Activated T-cell treated with anti-CD3 and anti-CD28 coated beads, Interleukin-2, amount 50 U/mL, for 72 hours (primary cell): Measurements from ENCODE around the gene NEUROD1. TPM values are rescaled to one million over a fixed set of nuclear protein-coding genes. Genes with fewer than 3 reads are reported as not detected.
A peak's percentile ranks its signal among the peaks of the same experiment; 100 is the strongest.

ENCODE experiments used
- ATAC-seq, 2 donors: fragments of 150-1000 bp; cut with Tn5 transposase; replicated peaks in 1 of 2; 2 replicates each; pipeline ENCODE4 v1.10.0; 2021; ENCODE audit warnings: moderate library complexity in 2 of 2, mild to moderate bottlenecking in 1 of 2
- DNase-seq, 2 donors: peaks; one replicate each; pipeline ENCODE4 v3.0.0; 2021 to 2022; ENCODE audit warnings: mixed read lengths in 1 of 2
- H3K27ac Mint-ChIP-seq: one replicate; pipeline ENCODE4 v1.8.0; 2022; ENCODE audit warnings: mild to moderate bottlenecking, moderate library complexity, mixed read lengths
- H3K27me3 Mint-ChIP-seq: one replicate; pipeline ENCODE4 v1.8.0; 2022; ENCODE audit warnings: low read depth, mixed read lengths
- H3K36me3 Mint-ChIP-seq, 2 donors: one replicate each; pipeline ENCODE4 v1.8.0; 2022; ENCODE audit warnings: mixed read lengths in 2 of 2, mild to moderate bottlenecking in 1 of 2; ENCODE audit not compliant: insufficient read depth in 2 of 2
- H3K4me1 Mint-ChIP-seq: one replicate; pipeline ENCODE4 v1.8.0; 2022; ENCODE audit warnings: low read depth, mixed read lengths
- H3K4me3 Mint-ChIP-seq, 2 donors: one replicate each; pipeline ENCODE4 v1.8.0; 2022; ENCODE audit warnings: mild to moderate bottlenecking in 2 of 2, mixed read lengths in 2 of 2, moderate library complexity in 2 of 2
- H3K9me3 Mint-ChIP-seq, 2 donors: one replicate each; pipeline ENCODE4 v1.8.0; 2022; ENCODE audit warnings: mixed read lengths in 2 of 2
- total RNA-seq, 2 donors: library from RNA; stranded (reverse); gene quantifications; one replicate each; pipeline ENCODE4 v1.2.3, GENCODE V29; 2022

Gene NEUROD1
- total RNA-seq, 2 donors from 2014 or later, result not detected

GRCh38 chr2:181674461-181674860 lies 5.9 kb downstream of the NEUROD1 start:
- H3K36me3 Mint-ChIP-seq, result peaks cover 0 to 9% of the 10 kb centered on the region in 2 donors
- ATAC-seq (no peak), DNase-seq (no peak)
- H3K4me1 Mint-ChIP-seq, result peaks cover 27% of the 10 kb centered on the region
- no peak overlapping the region for H3K4me3 Mint-ChIP-seq
- peaks cover 50% of the 10 kb centered on the region for H3K27me3 Mint-ChIP-seq
- peaks cover 3 to 4% of the 10 kb centered on the region in 2 donors for H3K9me3 Mint-ChIP-seq
- H3K27ac Mint-ChIP-seq, result no peak overlapping the region

- peaks cover 50% of the 10 kb centered on the region for H3K27me3 Mint-ChIP-seq
- ATAC-seq (no peak), DNase-seq (no peak)
- H3K4me1 Mint-ChIP-seq, result peaks cover 14% of the 10 kb centered on the region
- H3K4me3 Mint-ChIP-seq, result no peak overlapping the region
- H3K27ac Mint-ChIP-seq, result no peak overlapping the region
- H3K9me3 Mint-ChIP-seq, result peaks cover 0 to 2% of the 10 kb centered on the region in 2 donors
- peaks cover 0 to 4% of the 10 kb centered on the region in 2 donors for H3K36me3 Mint-ChIP-seq
Observed at GRCh38 chr2:181673173-181673572, 7.1 kb downstream of the NEUROD1 start.

GRCh38 chr2:181672255-181673008 lies 7.9 kb downstream of the NEUROD1 start:
- Mint-ChIP-seq H3K4me3 (no peak overlapping the region), H3K27ac (no peak overlapping the region), H3K9me3 (no peaks in the 10 kb centered on the region), H3K27me3 (peaks cover 49% of the 10 kb centered on the region), H3K4me1 (peaks cover 8% of the 10 kb centered on the region), H3K36me3 (no peaks in the 10 kb centered on the region)
- ATAC-seq, result no peak
- DNase-seq, result no peak

- H3K27me3 Mint-ChIP-seq, result peaks cover 37% of the 10 kb centered on the region
- DNase-seq (no peak), ATAC-seq (no peak)
- no peak overlapping the region for H3K4me3 Mint-ChIP-seq
- H3K9me3 Mint-ChIP-seq, result peaks cover 2 to 5% of the 10 kb centered on the region in 2 donors
- peaks cover 8% of the 10 kb centered on the region for H3K4me1 Mint-ChIP-seq
- no peak overlapping the region for H3K27ac Mint-ChIP-seq
- peaks cover 2 to 5% of the 10 kb centered on the region in 2 donors for H3K36me3 Mint-ChIP-seq
Observed at GRCh38 chr2:181670632-181671031, 9.7 kb downstream of the NEUROD1 start.

- H3K36me3 Mint-ChIP-seq, result peaks cover 4 to 5% of the 10 kb centered on the region in 2 donors
- no peak for ATAC-seq
Observed at GRCh38 chr2:181667234-181667633, 13.1 kb downstream of the NEUROD1 start.

GRCh38 chr2:181662287-181662686 lies 18.0 kb downstream of the NEUROD1 start:
- DNase-seq (no peak), ATAC-seq (no peak)
- Mint-ChIP-seq H3K27me3 (peaks cover 32% of the 10 kb centered on the region), H3K9me3 (peaks cover 2 to 5% of the 10 kb centered on the region in 2 donors), H3K27ac (no peak overlapping the region), H3K36me3 (peaks cover 4 to 5% of the 10 kb centered on the region in 2 donors), H3K4me1 (no peaks in the 10 kb centered on the region), H3K4me3 (no peak overlapping the region)

More at GRCh38 chr2:181667234-181667633, 13.1 kb downstream of the NEUROD1 start:
- Mint-ChIP-seq H3K27me3 (peaks cover 28% of the 10 kb centered on the region), H3K9me3 (peaks cover 2 to 5% of the 10 kb centered on the region in 2 donors), H3K27ac (no peak overlapping the region), H3K4me1 (peaks cover under 1% of the 10 kb centered on the region), H3K4me3 (no peak overlapping the region)
- no peak for DNase-seq

- no peak overlapping the region for H3K27ac Mint-ChIP-seq
- H3K9me3 Mint-ChIP-seq, result no peaks in the 10 kb centered on the region
- no peak overlapping the region for H3K4me3 Mint-ChIP-seq
- ATAC-seq, result no peak
- H3K36me3 Mint-ChIP-seq, result no peaks in the 10 kb centered on the region
- DNase-seq, result no peak
- H3K27me3 Mint-ChIP-seq, result peaks cover 49% of the 10 kb centered on the region
- H3K4me1 Mint-ChIP-seq, result peaks cover 6% of the 10 kb centered on the region
Observed at GRCh38 chr2:181660181-181660580, 20.1 kb downstream of the NEUROD1 start.

- H3K36me3 Mint-ChIP-seq, result no peaks in the 10 kb centered on the region
- H3K4me1 Mint-ChIP-seq, result peaks cover 6% of the 10 kb centered on the region
- H3K27ac Mint-ChIP-seq, result no peak overlapping the region
- no peak overlapping the region for H3K4me3 Mint-ChIP-seq
- peaks cover 62% of the 10 kb centered on the region for H3K27me3 Mint-ChIP-seq
- no peak for DNase-seq
- no peaks in the 10 kb centered on the region for H3K9me3 Mint-ChIP-seq
- no peak for ATAC-seq
Observed at GRCh38 chr2:181658444-181658843, 21.9 kb downstream of the NEUROD1 start.

GRCh38 chr2:181657379-181657778 lies 22.9 kb downstream of the NEUROD1 start:
- Mint-ChIP-seq H3K27ac (no peak overlapping the region), H3K4me1 (peaks cover 6% of the 10 kb centered on the region), H3K36me3 (no peaks in the 10 kb centered on the region), H3K27me3 (peaks cover 69% of the 10 kb centered on the region), H3K4me3 (peak overlapping the region; percentile 64 to 85), H3K9me3 (no peaks in the 10 kb centered on the region)
- no peak for ATAC-seq
- DNase-seq, result no peak

- DNase-seq (peak; percentile 19 to 46), ATAC-seq (peak; percentile 83 to 84)
- no peaks in the 10 kb centered on the region for H3K9me3 Mint-ChIP-seq
- H3K27ac Mint-ChIP-seq, result no peak within 1 kb of the TSS
- H3K27me3 Mint-ChIP-seq, result peaks cover 69% of the 10 kb centered on the region
- H3K36me3 Mint-ChIP-seq, result no peaks in the 10 kb centered on the region
- peak within 1 kb of the TSS; percentile 84 to 85 for H3K4me3 Mint-ChIP-seq
- H3K4me1 Mint-ChIP-seq, result peaks cover 6% of the 10 kb centered on the region
Observed at GRCh38 chr2:181656450-181657291, 23.6 kb downstream of the NEUROD1 start, which contains the start of gene CERKL. CERKL (minus strand) TSS chr2:181657105; CDS start chr2:181657006, 99 bp downstream.

GRCh38 chr2:181655519-181655918 lies 24.8 kb downstream of the NEUROD1 start:
- Mint-ChIP-seq H3K27me3 (peaks cover 67% of the 10 kb centered on the region), H3K27ac (no peak overlapping the region)
- DNase-seq, result no peak

GRCh38 chr2:181649436-181649979 lies 30.8 kb downstream of the NEUROD1 start:
- Mint-ChIP-seq H3K4me1 (no peaks in the 10 kb centered on the region), H3K27ac (no peak overlapping the region), H3K27me3 (peaks cover 24% of the 10 kb centered on the region), H3K36me3 (no peaks in the 10 kb centered on the region), H3K4me3 (no peak overlapping the region), H3K9me3 (no peaks in the 10 kb centered on the region)
- no peak for ATAC-seq
- DNase-seq, result no peak

More at GRCh38 chr2:181655519-181655918, 24.8 kb downstream of the NEUROD1 start:
- Mint-ChIP-seq H3K9me3 (no peaks in the 10 kb centered on the region), H3K4me1 (peaks cover 6% of the 10 kb centered on the region), H3K4me3 (peak overlapping the region in 1 of 2 donors; percentile 85), H3K36me3 (no peaks in the 10 kb centered on the region)
- ATAC-seq, result no peak
